ENCODE measurements around the gene FCER1G.

- no peak for TF ChIP-seq CTCF (conservative IDR thresholded peaks at IDR 0.05)
- no peak for TF ChIP-seq EZH2 (IDR thresholded peaks at IDR 0.05; ENCODE audit: low read depth)
Measured at GRCh38 chr1:161189036-161189435, 26.1 kb upstream of the FCER1G start.

Data from PC-9 (cell line).